Mucosa of rectum (tissue), 2 donors: Measurements from ENCODE around the gene LPCAT4.

Source experiments
- H3K27ac ChIP-seq, 2 donors: one replicate each; pipeline ENCODE4 v1.7.0; 2013; ENCODE audit warnings: inconsistent platforms in 2 of 2, low read depth in 2 of 2, low read length in 2 of 2
- H3K27me3 ChIP-seq, 2 donors: one replicate each; pipeline ENCODE4 v1.7.0; 2013; ENCODE audit warnings: low read length in 2 of 2; ENCODE audit not compliant: control insufficient read depth in 2 of 2, insufficient read depth in 2 of 2
- H3K36me3 ChIP-seq, 2 donors: one replicate each; pipeline ENCODE4 v1.7.0; 2013; ENCODE audit warnings: low read length in 2 of 2; ENCODE audit not compliant: control insufficient read depth in 2 of 2, insufficient read depth in 2 of 2
- H3K4me1 ChIP-seq, 2 donors: one replicate each; pipeline ENCODE4 v1.7.0; 2013; ENCODE audit warnings: low read length in 2 of 2, mild to moderate bottlenecking in 1 of 2; ENCODE audit not compliant: control insufficient read depth in 2 of 2, insufficient read depth in 2 of 2
- H3K4me3 ChIP-seq, 2 donors: one replicate each; pipeline ENCODE4 v1.7.0; 2013; ENCODE audit warnings: low read length in 2 of 2
- H3K9ac ChIP-seq, 2 donors: one replicate each; pipeline ENCODE4 v1.7.0; 2013; ENCODE audit warnings: low read length in 2 of 2, low read depth in 1 of 2, mild to moderate bottlenecking in 1 of 2
- H3K9me3 ChIP-seq, 2 donors: one replicate each; pipeline ENCODE4 v1.7.0; 2013; ENCODE audit warnings: low read length in 2 of 2; ENCODE audit not compliant: control insufficient read depth in 2 of 2
- donor health status: healthy.
- donor health status: Normal muscosa, but diverticular disease.

Gene LPCAT4

GRCh38 chr15:34327906-34328305 is 39.1 kb downstream of the LPCAT4 start:
- no peaks in the 10 kb centered on the region for H3K27me3 ChIP-seq
- H3K4me1 ChIP-seq = no peaks in the 10 kb centered on the region
- H3K27ac ChIP-seq = peak overlapping the region in 1 of 2 donors; percentile 37
- H3K9ac ChIP-seq = no peak overlapping the region
- H3K4me3 ChIP-seq = peak overlapping the region in 1 of 2 donors; percentile 1
- H3K36me3 ChIP-seq = no peaks in the 10 kb centered on the region
- H3K9me3 ChIP-seq = no peaks in the 10 kb centered on the region

DNA sequence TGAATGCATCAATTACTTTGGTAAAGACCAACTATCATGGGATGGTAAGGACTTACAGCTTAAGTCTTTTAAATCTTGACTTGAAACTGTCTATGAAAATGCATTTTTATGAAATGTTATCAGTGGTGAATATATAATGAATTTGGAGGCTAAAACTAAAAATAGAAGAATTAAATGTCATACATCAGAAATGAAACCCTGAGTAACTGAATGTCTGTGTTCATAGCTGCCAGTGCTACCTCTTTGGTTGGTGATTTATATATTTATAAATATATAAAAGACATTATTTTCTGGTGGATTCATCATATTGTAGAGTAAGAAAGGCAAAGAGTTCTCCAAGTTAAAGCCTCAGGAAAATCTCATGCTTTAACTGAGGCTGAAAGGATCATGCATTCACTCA is 41.6 kb downstream of the LPCAT4 start:
- Histone ChIP-seq H3K4me1 (no peaks in the 10 kb centered on the region), H3K9me3 (no peaks in the 10 kb centered on the region), H3K9ac (no peak overlapping the region), H3K27me3 (no peaks in the 10 kb centered on the region), H3K36me3 (no peaks in the 10 kb centered on the region), H3K27ac (no peak overlapping the region), H3K4me3 (no peak overlapping the region)

GRCh38 chr15:34324933-34325332 is 42.1 kb downstream of the LPCAT4 start:
- Histone ChIP-seq H3K9ac (no peak overlapping the region), H3K4me1 (no peaks in the 10 kb centered on the region), H3K27ac (no peak overlapping the region), H3K27me3 (no peaks in the 10 kb centered on the region), H3K36me3 (no peaks in the 10 kb centered on the region), H3K4me3 (no peak overlapping the region), H3K9me3 (no peaks in the 10 kb centered on the region)

DNA sequence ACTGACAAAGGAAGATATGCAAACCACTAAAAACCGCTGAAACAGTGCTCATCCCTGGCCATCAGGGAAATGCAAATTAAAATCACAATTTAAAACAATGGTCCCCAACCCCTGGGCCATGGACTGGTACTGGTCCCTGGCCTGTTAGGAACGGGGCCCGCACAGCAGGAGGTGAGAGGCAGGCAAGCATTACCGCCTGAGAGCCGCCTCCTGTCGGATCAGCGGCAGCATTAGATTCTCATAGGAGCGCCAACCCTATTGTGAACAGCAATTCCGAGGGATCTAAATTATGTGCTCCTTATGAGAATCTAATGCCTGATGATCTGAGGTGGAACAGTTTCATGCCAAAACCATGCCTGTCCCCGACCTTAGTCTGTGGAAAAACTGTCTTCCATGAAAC is 43.8 kb downstream of the LPCAT4 start:
- no peak overlapping the region for H3K27ac ChIP-seq
- H3K9me3 ChIP-seq = no peaks in the 10 kb centered on the region
- H3K4me1 ChIP-seq = peaks cover 0 to 4% of the 10 kb centered on the region in 2 donors
- H3K4me3 ChIP-seq = no peak overlapping the region
- no peaks in the 10 kb centered on the region for H3K27me3 ChIP-seq
- no peak overlapping the region for H3K9ac ChIP-seq
- H3K36me3 ChIP-seq = no peaks in the 10 kb centered on the region

- H3K9ac ChIP-seq = peak overlapping the region; percentile 61 to 65
- peaks cover 4 to 11% of the 10 kb centered on the region in 2 donors for H3K4me1 ChIP-seq
- peak overlapping the region; percentile 57 to 60 for H3K27ac ChIP-seq
- no peaks in the 10 kb centered on the region for H3K9me3 ChIP-seq
- peak overlapping the region; percentile 85 for H3K4me3 ChIP-seq
- no peaks in the 10 kb centered on the region for H3K36me3 ChIP-seq
- H3K27me3 ChIP-seq = no peaks in the 10 kb centered on the region
These were observed 48.5 kb downstream of the LPCAT4 start for GRCh38 chr15:34318277-34319079.

- no peak overlapping the region for H3K9ac ChIP-seq
- no peaks in the 10 kb centered on the region for H3K27me3 ChIP-seq
- H3K36me3 ChIP-seq = no peaks in the 10 kb centered on the region
- H3K4me3 ChIP-seq = no peak overlapping the region
- H3K4me1 ChIP-seq = peaks cover 4 to 11% of the 10 kb centered on the region in 2 donors
- H3K27ac ChIP-seq = no peak overlapping the region
- no peaks in the 10 kb centered on the region for H3K9me3 ChIP-seq
These were observed 52.2 kb downstream of the LPCAT4 start for GRCh38 chr15:34314491-34315490.

- Histone ChIP-seq H3K9me3 (no peaks in the 10 kb centered on the region), H3K36me3 (no peaks in the 10 kb centered on the region), H3K9ac (no peak overlapping the region), H3K27me3 (no peaks in the 10 kb centered on the region), H3K27ac (no peak overlapping the region), H3K4me1 (peaks cover 0 to 2% of the 10 kb centered on the region in 2 donors), H3K4me3 (no peak overlapping the region)
These were observed 55.4 kb downstream of the LPCAT4 start for GRCh38 chr15:34311563-34311962.
